ENCODE data around the gene HSPA1A. TPM values are rescaled to one million over a fixed set of nuclear protein-coding genes. Genes with fewer than 3 reads are reported as not detected.
"Not testable (repeated sequence)": the region's sequence is repeated elsewhere in the genome, so short reads cannot be mapped to it uniquely, and the experiment has no call there.

Gene HSPA1A
- total RNA-seq, 2 donors from 2014 or later = 315 to 334 TPM

- DNase-seq (ENCODE audit: low spot score) = no peak
- no peaks in the 10 kb centered on the region for H3K27me3 ChIP-seq
Measured at GRCh38 chr6:31847276-31847978, 32.1 kb downstream of the HSPA1A start.

GRCh38 chr6:31850765-31851484 lies 35.6 kb downstream of the HSPA1A start:
- no peak for DNase-seq (ENCODE audit: low spot score)
- Histone ChIP-seq H3K27ac (no peak overlapping the region), H3K27me3 (no peaks in the 10 kb centered on the region), H3K9me3 (no peaks in the 10 kb centered on the region), H3K4me1 (no peaks in the 10 kb centered on the region), H3K36me3 (no peaks in the 10 kb centered on the region), H3K4me3 (no peak overlapping the region)
- TF ChIP-seq CTCF (IDR thresholded peaks at IDR 0.05) = no peak

More at GRCh38 chr6:31847276-31847978, 32.1 kb downstream of the HSPA1A start:
- no peaks in the 10 kb centered on the region for H3K4me1 ChIP-seq
- no peaks in the 10 kb centered on the region for H3K36me3 ChIP-seq
- no peak overlapping the region for H3K27ac ChIP-seq
- no peak overlapping the region for H3K4me3 ChIP-seq
- H3K9me3 ChIP-seq = no peaks in the 10 kb centered on the region
- no peak for TF ChIP-seq CTCF (IDR thresholded peaks at IDR 0.05)

- no peak for TF ChIP-seq CTCF (IDR thresholded peaks at IDR 0.05)
- DNase-seq (ENCODE audit: low spot score) = no peak
- Histone ChIP-seq H3K27ac (no peak overlapping the region), H3K27me3 (no peaks in the 10 kb centered on the region), H3K36me3 (no peaks in the 10 kb centered on the region), H3K4me1 (no peaks in the 10 kb centered on the region), H3K4me3 (no peak overlapping the region), H3K9me3 (no peaks in the 10 kb centered on the region)
Measured at GRCh38 chr6:31851485-31851832, 36.1 kb downstream of the HSPA1A start.

- H3K36me3 ChIP-seq; DNase-seq (ENCODE audit: low spot score); H3K27me3 ChIP-seq; H3K4me3 ChIP-seq; H3K9me3 ChIP-seq; H3K4me1 ChIP-seq; H3K27ac ChIP-seq: not testable (repeated sequence)
Measured at GRCh38 chr6:31851980-31852718, 36.8 kb downstream of the HSPA1A start.

GRCh38 chr6:31857774-31858173 lies 42.4 kb downstream of the HSPA1A start:
- not testable (repeated sequence) for H3K27ac ChIP-seq; DNase-seq (ENCODE audit: low spot score); H3K27me3 ChIP-seq; H3K4me1 ChIP-seq; H3K4me3 ChIP-seq; H3K9me3 ChIP-seq
- peaks cover 40% of the 10 kb centered on the region for H3K36me3 ChIP-seq

- Histone ChIP-seq H3K27me3 (no peaks in the 10 kb centered on the region), H3K36me3 (peaks cover 40% of the 10 kb centered on the region), H3K27ac (no peak overlapping the region), H3K9me3 (no peaks in the 10 kb centered on the region), H3K4me3 (no peak overlapping the region), H3K4me1 (peaks cover 0 to 14% of the 10 kb centered on the region in 2 donors)
- no peak for DNase-seq (ENCODE audit: low spot score)
- no peak for TF ChIP-seq CTCF (IDR thresholded peaks at IDR 0.05)
Measured at GRCh38 chr6:31858707-31859106, 43.4 kb downstream of the HSPA1A start.

Data from right atrium auricular region (tissue), 2 donors.